ENCODE measurements around the gene FRAS1.
"Not testable (repeated sequence)": the region's sequence is repeated elsewhere in the genome, so short reads cannot be mapped to it uniquely, and the experiment has no call there.

The FRAS1 gene

GRCh38 chr4:78318126-78318525 is 261.0 kb downstream of the FRAS1 start:
- H3K36me3 Mint-ChIP-seq: no peaks in the 10 kb centered on the region
- no peaks in the 10 kb centered on the region for H3K9me3 Mint-ChIP-seq
- ATAC-seq (ENCODE audit: low read depth) (no peak), DNase-seq (ENCODE audit: low spot score in 2 of 2) (no peak)
- H3K4me3 Mint-ChIP-seq: no peak overlapping the region
- H3K27ac Mint-ChIP-seq: no peak overlapping the region
- peaks cover 16% of the 10 kb centered on the region for H3K27me3 Mint-ChIP-seq
- H3K4me1 Mint-ChIP-seq: peaks cover 6% of the 10 kb centered on the region

DNA sequence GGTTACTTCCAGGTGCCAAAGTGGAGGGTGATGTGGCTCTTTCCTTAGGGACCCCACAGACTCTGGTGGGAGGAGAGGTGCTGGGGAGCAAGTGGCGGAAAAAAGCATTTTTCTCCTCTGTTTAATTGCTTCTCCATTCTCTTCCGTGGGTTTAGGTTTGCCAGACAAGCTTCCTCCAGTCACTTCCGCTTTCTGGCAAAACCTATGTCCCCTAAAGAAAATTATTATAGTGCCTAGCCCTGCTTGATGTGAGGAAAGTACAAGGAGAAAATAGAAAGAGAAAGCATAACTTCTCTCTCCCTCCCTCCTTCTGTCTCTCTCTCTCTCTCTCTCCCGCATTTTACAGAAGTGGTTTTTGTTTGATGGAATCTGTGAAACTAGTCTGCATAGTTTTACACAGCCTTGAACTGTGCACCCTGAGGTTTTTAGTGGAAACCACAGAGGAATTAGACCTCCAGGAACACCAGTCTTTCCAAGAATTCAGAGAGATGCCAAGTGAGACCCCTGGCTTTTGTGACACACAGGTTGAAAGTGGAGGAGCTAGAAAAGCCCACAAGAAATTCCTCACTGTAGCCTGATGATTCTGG is 263.3 kb downstream of the FRAS1 start:
- Mint-ChIP-seq H3K36me3 (no peaks in the 10 kb centered on the region), H3K4me1 (peaks cover 6% of the 10 kb centered on the region), H3K4me3 (no peak overlapping the region), H3K9me3 (no peaks in the 10 kb centered on the region), H3K27me3 (peaks cover 10% of the 10 kb centered on the region), H3K27ac (no peak overlapping the region)
- ATAC-seq (ENCODE audit: low read depth) (peak; percentile 24), DNase-seq (ENCODE audit: low spot score in 2 of 2) (no peak)

DNA sequence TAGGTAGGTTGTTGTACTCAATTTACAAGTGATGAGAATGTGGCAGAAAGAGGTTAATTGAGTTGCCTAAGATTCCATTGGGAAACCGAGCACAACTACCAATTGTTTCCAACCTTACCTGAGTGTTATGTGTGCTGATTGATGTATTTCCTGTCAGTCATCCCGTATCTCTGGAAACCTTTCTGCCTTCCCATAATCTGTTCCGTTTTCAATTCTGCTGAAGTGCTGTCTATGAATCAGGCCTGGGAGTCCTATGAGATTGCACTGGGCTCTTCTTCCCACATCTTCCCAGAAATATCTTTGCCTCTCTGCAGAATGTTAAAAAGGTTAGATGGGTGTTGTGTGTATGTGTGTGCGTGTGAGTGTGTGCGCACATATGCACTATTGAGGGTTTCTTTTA is 264.9 kb downstream of the FRAS1 start:
- peaks cover 6% of the 10 kb centered on the region for H3K4me1 Mint-ChIP-seq
- no peak overlapping the region for H3K4me3 Mint-ChIP-seq
- no peaks in the 10 kb centered on the region for H3K9me3 Mint-ChIP-seq
- H3K27ac Mint-ChIP-seq: no peak overlapping the region
- H3K36me3 Mint-ChIP-seq: no peaks in the 10 kb centered on the region
- no peak for ATAC-seq (ENCODE audit: low read depth)
- H3K27me3 Mint-ChIP-seq: peaks cover 5% of the 10 kb centered on the region
- DNase-seq (ENCODE audit: low spot score in 2 of 2): no peak

- Mint-ChIP-seq H3K4me1 (peaks cover 6% of the 10 kb centered on the region), H3K36me3 (no peaks in the 10 kb centered on the region), H3K4me3 (no peak overlapping the region), H3K27me3 (peaks cover 5% of the 10 kb centered on the region), H3K9me3 (no peaks in the 10 kb centered on the region), H3K27ac (no peak overlapping the region)
- ATAC-seq (ENCODE audit: low read depth) (no peak), DNase-seq (ENCODE audit: low spot score in 2 of 2) (no peak)
These were observed 266.3 kb downstream of the FRAS1 start for GRCh38 chr4:78323439-78323838.

DNA sequence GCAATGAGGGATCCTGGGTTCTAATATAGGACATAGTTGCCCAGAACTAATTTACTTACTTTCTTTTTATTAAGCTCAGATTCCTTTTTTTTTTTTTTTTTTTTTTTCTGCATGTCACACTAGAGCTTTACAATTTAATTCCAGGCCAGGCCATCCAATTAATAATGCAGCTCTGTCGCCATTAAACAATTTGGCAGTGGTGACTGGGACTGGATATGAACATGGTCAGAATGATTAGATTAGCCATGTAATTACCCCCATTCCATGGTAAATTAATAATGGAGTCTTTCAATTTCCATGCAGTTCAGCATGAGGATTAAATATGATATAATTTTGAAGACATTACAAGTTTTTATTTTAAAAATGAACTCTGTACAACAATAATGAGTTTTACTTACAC is 267.5 kb downstream of the FRAS1 start:
- H3K4me3 Mint-ChIP-seq: no peak overlapping the region
- no peaks in the 10 kb centered on the region for H3K36me3 Mint-ChIP-seq
- no peaks in the 10 kb centered on the region for H3K9me3 Mint-ChIP-seq
- no peak overlapping the region for H3K27ac Mint-ChIP-seq
- DNase-seq (ENCODE audit: low spot score in 2 of 2) (no peak), ATAC-seq (ENCODE audit: low read depth) (no peak)
- H3K27me3 Mint-ChIP-seq: peaks cover 5% of the 10 kb centered on the region
- H3K4me1 Mint-ChIP-seq: peaks cover 6% of the 10 kb centered on the region

DNA sequence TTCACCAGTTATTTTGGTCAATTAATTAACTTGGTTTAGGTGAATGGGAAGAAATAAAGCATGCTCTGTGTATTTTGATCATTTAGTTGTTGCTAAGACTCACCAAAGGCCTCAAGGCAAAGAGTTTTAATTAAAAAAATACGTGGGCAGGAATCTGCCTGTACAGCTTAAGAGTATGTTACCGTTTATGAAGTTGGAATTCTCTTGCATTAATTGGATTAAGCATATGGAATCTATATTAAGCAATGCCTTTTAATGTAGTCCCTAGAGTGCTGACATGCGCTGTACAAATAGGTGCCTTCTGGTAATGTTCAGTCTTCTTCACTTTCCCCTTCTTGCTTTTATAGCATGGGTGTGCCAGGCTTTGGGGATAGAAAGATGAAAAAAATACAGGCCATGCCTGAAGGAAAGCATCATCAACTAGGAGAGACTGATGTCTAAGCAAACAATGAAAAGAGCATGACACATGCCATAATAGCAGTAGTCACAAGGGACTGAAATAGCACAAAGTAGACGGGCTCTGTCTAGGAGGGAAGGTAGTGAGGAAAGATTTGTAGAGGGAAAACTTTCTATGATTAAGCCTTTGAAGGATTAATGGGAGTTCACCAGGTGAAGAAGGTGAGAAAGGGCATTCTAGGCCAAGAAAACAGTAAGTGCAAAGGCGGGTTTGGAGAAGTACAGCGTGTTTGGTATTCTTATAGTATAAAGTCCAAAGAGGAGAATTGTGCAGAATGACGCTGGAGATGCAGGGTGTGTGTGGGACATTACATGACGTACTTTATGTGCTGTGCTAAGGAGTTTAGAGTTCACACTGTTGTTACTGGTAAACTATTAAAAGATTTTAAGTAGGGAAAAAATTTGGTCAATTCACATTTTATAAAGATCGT is 268.4 kb downstream of the FRAS1 start:
- no peak overlapping the region for H3K4me3 Mint-ChIP-seq
- H3K27me3 Mint-ChIP-seq: peaks cover 5% of the 10 kb centered on the region
- no peak for DNase-seq (ENCODE audit: low spot score in 2 of 2)
- H3K27ac Mint-ChIP-seq: no peak overlapping the region
- no peaks in the 10 kb centered on the region for H3K36me3 Mint-ChIP-seq
- peaks cover 1% of the 10 kb centered on the region for H3K4me1 Mint-ChIP-seq
- H3K9me3 Mint-ChIP-seq: no peaks in the 10 kb centered on the region
- no peak for ATAC-seq (ENCODE audit: low read depth)

GRCh38 chr4:78328591-78328990 is 271.5 kb downstream of the FRAS1 start:
- not testable (repeated sequence) for H3K4me3 Mint-ChIP-seq; ATAC-seq (ENCODE audit: low read depth); H3K27ac Mint-ChIP-seq; H3K27me3 Mint-ChIP-seq; DNase-seq (ENCODE audit: low spot score in 2 of 2); H3K9me3 Mint-ChIP-seq; H3K36me3 Mint-ChIP-seq; H3K4me1 Mint-ChIP-seq

- peaks cover 2% of the 10 kb centered on the region for H3K9me3 Mint-ChIP-seq
- no peak overlapping the region for H3K27ac Mint-ChIP-seq
- DNase-seq (ENCODE audit: low spot score in 2 of 2): no peak
- H3K27me3 Mint-ChIP-seq: peaks cover 1% of the 10 kb centered on the region
- ATAC-seq (ENCODE audit: low read depth): no peak
- no peak overlapping the region for H3K4me3 Mint-ChIP-seq
- H3K4me1 Mint-ChIP-seq: no peaks in the 10 kb centered on the region
- H3K36me3 Mint-ChIP-seq: no peaks in the 10 kb centered on the region
These were observed 274.1 kb downstream of the FRAS1 start for GRCh38 chr4:78331186-78331585.

GRCh38 chr4:78331965-78332364 is 274.8 kb downstream of the FRAS1 start:
- Mint-ChIP-seq H3K36me3 (no peaks in the 10 kb centered on the region), H3K4me3 (no peak overlapping the region), H3K9me3 (peaks cover 2% of the 10 kb centered on the region), H3K4me1 (no peaks in the 10 kb centered on the region), H3K27me3 (peaks cover 1% of the 10 kb centered on the region), H3K27ac (no peak overlapping the region)
- ATAC-seq (ENCODE audit: low read depth): no peak
- no peak for DNase-seq (ENCODE audit: low spot score in 2 of 2)

- no peaks in the 10 kb centered on the region for H3K36me3 Mint-ChIP-seq
- DNase-seq (ENCODE audit: low spot score in 2 of 2) (no peak), ATAC-seq (ENCODE audit: low read depth) (no peak)
- no peak overlapping the region for H3K27ac Mint-ChIP-seq
- H3K27me3 Mint-ChIP-seq: peaks cover 1% of the 10 kb centered on the region
- no peaks in the 10 kb centered on the region for H3K4me1 Mint-ChIP-seq
- no peak overlapping the region for H3K4me3 Mint-ChIP-seq
- peaks cover 2% of the 10 kb centered on the region for H3K9me3 Mint-ChIP-seq
These were observed 275.9 kb downstream of the FRAS1 start for GRCh38 chr4:78332976-78333375.

GRCh38 chr4:78336093-78336943 is 279.2 kb downstream of the FRAS1 start:
- Mint-ChIP-seq H3K27ac (no peak overlapping the region), H3K4me1 (no peaks in the 10 kb centered on the region), H3K9me3 (peaks cover 2% of the 10 kb centered on the region), H3K4me3 (no peak overlapping the region), H3K36me3 (no peaks in the 10 kb centered on the region), H3K27me3 (peaks cover 9% of the 10 kb centered on the region)
- DNase-seq (ENCODE audit: low spot score in 2 of 2) (no peak), ATAC-seq (ENCODE audit: low read depth) (no peak)

- H3K4me3 Mint-ChIP-seq: no peak overlapping the region
- no peaks in the 10 kb centered on the region for H3K4me1 Mint-ChIP-seq
- H3K9me3 Mint-ChIP-seq: peaks cover 2% of the 10 kb centered on the region
- no peaks in the 10 kb centered on the region for H3K36me3 Mint-ChIP-seq
- ATAC-seq (ENCODE audit: low read depth) (no peak), DNase-seq (ENCODE audit: low spot score in 2 of 2) (no peak)
- no peak overlapping the region for H3K27ac Mint-ChIP-seq
- peaks cover 9% of the 10 kb centered on the region for H3K27me3 Mint-ChIP-seq
These were observed 280.3 kb downstream of the FRAS1 start for GRCh38 chr4:78337244-78338020.

GRCh38 chr4:78342125-78342524 is 285.0 kb downstream of the FRAS1 start:
- Mint-ChIP-seq H3K36me3 (no peaks in the 10 kb centered on the region), H3K4me1 (no peaks in the 10 kb centered on the region), H3K27me3 (peaks cover 10% of the 10 kb centered on the region), H3K9me3 (no peaks in the 10 kb centered on the region), H3K27ac (no peak overlapping the region), H3K4me3 (no peak overlapping the region)
- DNase-seq (ENCODE audit: low spot score in 2 of 2) (no peak), ATAC-seq (ENCODE audit: low read depth) (no peak)

Data from memory B cell (primary cell).